ENCODE data around the gene PUSL1. TPM values are rescaled to one million over a fixed set of nuclear protein-coding genes. Genes with fewer than 3 reads are reported as not detected.

PUSL1 gene
- total RNA-seq, 1 donor from 2014 or later = 45.5 TPM

DNA sequence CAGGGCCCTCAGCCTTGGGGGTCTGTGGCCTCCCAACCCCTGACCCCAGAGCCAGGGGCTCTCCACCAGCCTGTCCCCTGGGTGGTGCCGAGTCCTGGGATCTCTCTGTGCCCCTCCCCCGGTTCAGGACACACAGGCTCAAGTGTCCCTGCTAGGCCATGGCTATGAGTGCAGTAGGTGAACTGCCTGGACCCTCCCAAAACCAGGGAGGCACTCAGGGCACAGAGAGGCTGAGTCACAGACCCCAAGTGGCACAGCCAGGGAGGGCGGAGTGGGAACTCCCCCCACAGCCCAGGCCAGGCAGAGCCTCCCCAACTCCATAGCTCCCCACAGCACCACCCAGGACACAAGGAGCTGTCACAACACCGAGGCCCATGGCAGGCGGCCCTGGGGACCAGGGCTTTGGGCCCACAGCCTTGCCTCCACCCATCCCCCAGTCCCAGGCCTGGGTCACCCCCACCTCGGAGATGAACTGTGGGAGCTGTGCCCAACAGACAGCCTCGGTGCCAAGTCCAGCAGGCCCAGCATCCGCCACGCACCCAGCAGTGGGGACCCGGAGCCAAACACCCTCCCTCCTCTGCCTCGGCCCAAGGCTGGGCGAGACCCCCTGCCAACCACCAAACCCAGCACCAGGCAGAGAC, 37.6 kb downstream of the PUSL1 start:
- Mint-ChIP-seq H3K36me3 (ENCODE audit: unreplicated experiment) (no peaks in the 10 kb centered on the region), H3K27ac (ENCODE audit: unreplicated experiment) (no peak overlapping the region), H3K27me3 (ENCODE audit: unreplicated experiment) (peaks cover 10% of the 10 kb centered on the region), H3K4me1 (ENCODE audit: low read depth, unreplicated experiment) (peaks cover 8% of the 10 kb centered on the region), H3K4me3 (ENCODE audit: unreplicated experiment) (peak overlapping the region; percentile 82), H3K9me3 (ENCODE audit: unreplicated experiment) (peaks cover 5% of the 10 kb centered on the region)
- no peak for DNase-seq
- TF ChIP-seq, protein P1, sequence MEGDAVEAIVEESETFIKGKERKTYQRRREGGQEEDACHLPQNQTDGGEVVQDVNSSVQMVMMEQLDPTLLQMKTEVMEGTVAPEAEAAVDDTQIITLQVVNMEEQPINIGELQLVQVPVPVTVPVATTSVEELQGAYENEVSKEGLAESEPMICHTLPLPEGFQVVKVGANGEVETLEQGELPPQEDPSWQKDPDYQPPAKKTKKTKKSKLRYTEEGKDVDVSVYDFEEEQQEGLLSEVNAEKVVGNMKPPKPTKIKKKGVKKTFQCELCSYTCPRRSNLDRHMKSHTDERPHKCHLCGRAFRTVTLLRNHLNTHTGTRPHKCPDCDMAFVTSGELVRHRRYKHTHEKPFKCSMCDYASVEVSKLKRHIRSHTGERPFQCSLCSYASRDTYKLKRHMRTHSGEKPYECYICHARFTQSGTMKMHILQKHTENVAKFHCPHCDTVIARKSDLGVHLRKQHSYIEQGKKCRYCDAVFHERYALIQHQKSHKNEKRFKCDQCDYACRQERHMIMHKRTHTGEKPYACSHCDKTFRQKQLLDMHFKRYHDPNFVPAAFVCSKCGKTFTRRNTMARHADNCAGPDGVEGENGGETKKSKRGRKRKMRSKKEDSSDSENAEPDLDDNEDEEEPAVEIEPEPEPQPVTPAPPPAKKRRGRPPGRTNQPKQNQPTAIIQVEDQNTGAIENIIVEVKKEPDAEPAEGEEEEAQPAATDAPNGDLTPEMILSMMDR (IDR thresholded peaks at IDR 0.05; ENCODE audit: partially characterized antibody, unreplicated experiment) = no peak

DNA sequence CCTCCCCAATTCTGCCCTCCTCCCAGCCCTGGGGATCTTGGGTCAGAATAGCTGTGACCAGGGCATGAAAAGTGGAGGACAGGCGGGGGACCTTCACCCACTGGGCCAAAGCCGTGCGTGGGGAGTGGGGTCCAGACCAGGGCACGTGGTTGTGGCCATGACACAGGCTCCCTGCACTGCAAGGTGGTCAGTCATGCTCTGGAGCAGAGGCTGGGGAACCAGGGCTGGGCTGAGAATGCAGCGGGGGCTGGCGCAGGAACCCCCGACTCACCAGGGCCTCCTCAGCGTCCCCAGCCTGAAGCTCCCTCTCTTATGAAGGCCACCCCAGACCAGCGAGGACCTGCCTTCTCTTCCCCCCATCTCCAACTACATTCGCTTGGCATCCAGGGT, 38.1 kb downstream of the PUSL1 start:
- H3K4me3 Mint-ChIP-seq (ENCODE audit: unreplicated experiment) = peak overlapping the region; percentile 82
- H3K27me3 Mint-ChIP-seq (ENCODE audit: unreplicated experiment) = peaks cover 7% of the 10 kb centered on the region
- TF ChIP-seq, protein P1 (IDR thresholded peaks at IDR 0.05; ENCODE audit: partially characterized antibody, unreplicated experiment) = no peak
- no peaks in the 10 kb centered on the region for H3K36me3 Mint-ChIP-seq (ENCODE audit: unreplicated experiment)
- H3K4me1 Mint-ChIP-seq (ENCODE audit: low read depth, unreplicated experiment) = peaks cover 8% of the 10 kb centered on the region
- no peak for DNase-seq
- no peaks in the 10 kb centered on the region for H3K9me3 Mint-ChIP-seq (ENCODE audit: unreplicated experiment)
- no peak overlapping the region for H3K27ac Mint-ChIP-seq (ENCODE audit: unreplicated experiment)

DNA sequence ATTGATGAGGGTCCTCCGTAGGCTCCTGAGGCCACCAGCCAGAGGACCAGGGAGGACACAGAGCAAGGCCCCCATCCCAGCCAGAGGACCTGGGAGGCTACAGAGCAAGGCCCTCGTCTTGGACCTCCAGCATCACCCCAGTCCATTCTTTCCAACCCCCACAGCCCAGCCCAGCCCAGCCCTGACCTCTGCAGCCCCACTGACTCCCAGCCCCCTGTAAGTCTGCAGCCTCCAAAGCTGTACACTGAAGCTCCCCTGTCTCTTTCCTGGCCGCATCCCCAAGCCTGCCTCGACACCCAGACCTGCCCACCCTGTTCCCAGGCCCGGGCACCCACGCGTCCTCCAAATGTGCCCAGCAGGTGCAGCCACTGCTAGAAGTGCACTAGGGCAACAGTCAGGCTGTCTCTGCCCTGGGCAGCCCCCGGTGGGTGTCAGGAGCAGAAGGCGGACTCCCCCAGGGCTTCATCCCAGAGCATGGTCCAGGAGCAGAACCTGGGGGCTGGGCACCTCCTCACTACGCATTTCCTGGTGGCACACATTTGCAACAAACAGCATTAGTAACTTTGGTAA, 38.7 kb downstream of the PUSL1 start:
- DNase-seq = no peak
- TF ChIP-seq, protein P1 (IDR thresholded peaks at IDR 0.05; ENCODE audit: partially characterized antibody, unreplicated experiment) = no peak
- Mint-ChIP-seq H3K4me3 (ENCODE audit: unreplicated experiment) (peak overlapping the region; percentile 82), H3K9me3 (ENCODE audit: unreplicated experiment) (peaks cover under 1% of the 10 kb centered on the region), H3K27ac (ENCODE audit: unreplicated experiment) (no peak overlapping the region), H3K4me1 (ENCODE audit: low read depth, unreplicated experiment) (peaks cover 10% of the 10 kb centered on the region), H3K36me3 (ENCODE audit: unreplicated experiment) (no peaks in the 10 kb centered on the region), H3K27me3 (ENCODE audit: unreplicated experiment) (peaks cover 8% of the 10 kb centered on the region)

DNA sequence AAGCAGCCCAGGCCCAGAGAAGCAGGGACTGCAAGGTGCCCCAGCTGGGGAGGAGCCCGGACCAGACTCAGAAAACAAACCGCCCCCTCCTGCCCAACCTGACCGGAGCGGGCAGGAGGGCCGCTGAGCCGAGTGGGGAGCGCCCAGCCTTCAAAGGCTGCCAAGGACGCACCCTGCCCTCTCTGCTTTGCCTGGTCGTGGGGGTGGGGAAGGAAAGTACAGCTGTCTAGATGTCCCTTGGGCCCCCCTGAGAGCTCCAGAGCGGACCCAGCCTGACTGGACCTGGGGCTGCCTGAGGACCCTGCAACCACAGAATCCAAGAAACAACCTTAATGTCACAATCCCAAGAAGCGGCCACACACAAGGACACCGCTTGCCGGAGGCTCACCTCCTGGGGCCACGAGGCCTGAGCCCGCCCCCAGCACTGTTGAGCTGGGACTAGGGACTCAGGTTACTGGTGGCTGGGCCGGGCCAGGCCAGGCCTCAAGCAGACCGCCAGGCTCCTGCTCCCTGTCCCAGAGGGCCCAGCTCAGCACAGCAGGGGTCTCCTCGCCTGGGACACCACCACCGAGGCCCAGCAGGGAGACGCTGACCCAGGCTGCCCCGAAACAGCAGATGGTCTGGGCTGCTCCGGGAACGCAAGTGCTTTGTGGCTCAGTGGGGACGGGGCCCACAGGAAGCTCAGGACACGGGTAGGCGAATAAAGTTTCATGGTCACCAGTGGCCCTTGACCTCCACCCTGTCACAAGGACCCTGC, 39.4 kb downstream of the PUSL1 start:
- H3K36me3 Mint-ChIP-seq (ENCODE audit: unreplicated experiment) = no peaks in the 10 kb centered on the region
- peak overlapping the region; percentile 82 for H3K4me3 Mint-ChIP-seq (ENCODE audit: unreplicated experiment)

More for the DNA sequence above, 39.4 kb downstream of the PUSL1 start:
- no peak for DNase-seq
- Mint-ChIP-seq H3K27ac (ENCODE audit: unreplicated experiment) (peak overlapping the region; percentile 33), H3K4me1 (ENCODE audit: low read depth, unreplicated experiment) (peaks cover 16% of the 10 kb centered on the region), H3K27me3 (ENCODE audit: unreplicated experiment) (peaks cover 14% of the 10 kb centered on the region), H3K9me3 (ENCODE audit: unreplicated experiment) (peaks cover 3% of the 10 kb centered on the region)
- TF ChIP-seq, protein P1 (IDR thresholded peaks at IDR 0.05; ENCODE audit: partially characterized antibody, unreplicated experiment) = no peak

All from glutamatergic neuron (in vitro differentiated cells).